GM18909 (cell line): ENCODE results near the gene ACSM6.
"Not testable (repeated sequence)": the region's sequence is repeated elsewhere in the genome, so short reads cannot be mapped to it uniquely, and the experiment has no call there.

Source experiments
- ATAC-seq: cut with Tn5 transposase; IDR thresholded peaks from one replicate; pipeline ENCODE4 v1.9.1; 2021; ENCODE audit warnings: mild to moderate bottlenecking; ENCODE audit not compliant: unreplicated experiment, poor library complexity

Gene ACSM6, protein sequence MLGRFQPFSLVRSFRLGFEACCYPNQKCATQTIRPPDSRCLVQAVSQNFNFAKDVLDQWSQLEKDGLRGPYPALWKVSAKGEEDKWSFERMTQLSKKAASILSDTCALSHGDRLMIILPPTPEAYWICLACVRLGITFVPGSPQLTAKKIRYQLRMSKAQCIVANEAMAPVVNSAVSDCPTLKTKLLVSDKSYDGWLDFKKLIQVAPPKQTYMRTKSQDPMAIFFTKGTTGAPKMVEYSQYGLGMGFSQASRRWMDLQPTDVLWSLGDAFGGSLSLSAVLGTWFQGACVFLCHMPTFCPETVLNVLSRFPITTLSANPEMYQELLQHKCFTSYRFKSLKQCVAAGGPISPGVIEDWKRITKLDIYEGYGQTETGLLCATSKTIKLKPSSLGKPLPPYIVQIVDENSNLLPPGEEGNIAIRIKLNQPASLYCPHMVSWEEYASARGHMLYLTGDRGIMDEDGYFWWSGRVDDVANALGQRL

DNA sequence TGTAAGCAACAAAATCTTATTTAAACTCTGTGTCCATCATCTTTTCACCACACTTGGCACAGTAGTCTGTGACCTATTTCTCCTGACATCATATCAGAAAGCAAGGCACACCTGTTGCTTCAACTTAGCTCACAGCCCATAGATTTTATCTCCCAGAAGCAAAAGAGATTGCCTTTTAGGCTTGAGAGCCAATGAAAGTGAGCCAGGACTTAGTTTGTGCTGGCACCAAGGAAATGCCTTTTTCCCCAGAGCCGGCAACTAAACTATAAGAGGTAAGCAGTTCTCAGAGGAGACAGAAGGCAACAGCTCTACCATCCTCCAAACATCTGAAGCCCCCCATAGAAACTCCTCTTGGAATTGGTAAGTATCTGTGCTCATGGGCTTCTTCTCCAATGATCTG, at the start of gene ACSM6:
Gene ACSM6, plus strand, starts transcription at position 295 of the 400 bp plus-strand sequence. CDS start 248 bp downstream, outside the sequence.
- no peak for ATAC-seq

DNA sequence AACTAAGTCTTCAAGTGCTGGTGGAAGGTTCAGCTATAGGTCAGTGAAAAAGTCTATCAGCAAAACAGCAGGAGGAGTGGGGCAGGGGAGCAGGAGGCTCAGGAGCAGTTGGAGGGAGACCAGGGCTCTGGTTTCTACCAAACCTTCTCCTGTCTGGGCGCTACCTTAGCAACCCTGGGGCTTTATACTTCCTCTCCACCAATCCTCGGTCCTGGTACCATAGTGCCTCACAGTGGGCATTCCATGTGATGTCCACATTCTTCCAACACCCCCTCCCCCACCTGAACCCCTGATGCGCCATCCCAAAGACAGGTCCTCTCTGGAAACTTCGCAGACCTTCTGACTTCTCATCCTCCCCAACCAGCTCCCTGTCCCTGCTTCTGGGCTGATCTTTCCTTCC, 25.3 kb upstream of the ACSM6 start:
- no peak for ATAC-seq

DNA sequence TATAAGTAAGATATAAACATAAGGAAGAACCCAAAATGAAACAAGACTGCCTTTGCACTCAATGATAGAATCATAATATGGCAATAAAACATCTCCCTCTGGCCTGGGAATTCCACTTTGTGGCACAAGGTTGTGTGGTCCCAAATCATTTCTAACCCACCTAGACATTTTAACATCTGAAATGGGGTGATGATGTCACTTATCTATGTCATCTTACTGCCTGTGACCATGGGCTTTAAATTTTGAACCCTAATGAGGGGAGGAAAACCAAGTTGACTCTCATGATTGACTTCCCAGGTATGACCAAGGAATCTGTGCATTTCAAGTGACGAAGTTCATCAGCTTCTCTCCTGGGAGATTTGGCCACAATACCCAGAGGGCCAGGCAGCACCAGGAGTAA, 24.5 kb upstream of the ACSM6 start:
- ATAC-seq = no peak

DNA sequence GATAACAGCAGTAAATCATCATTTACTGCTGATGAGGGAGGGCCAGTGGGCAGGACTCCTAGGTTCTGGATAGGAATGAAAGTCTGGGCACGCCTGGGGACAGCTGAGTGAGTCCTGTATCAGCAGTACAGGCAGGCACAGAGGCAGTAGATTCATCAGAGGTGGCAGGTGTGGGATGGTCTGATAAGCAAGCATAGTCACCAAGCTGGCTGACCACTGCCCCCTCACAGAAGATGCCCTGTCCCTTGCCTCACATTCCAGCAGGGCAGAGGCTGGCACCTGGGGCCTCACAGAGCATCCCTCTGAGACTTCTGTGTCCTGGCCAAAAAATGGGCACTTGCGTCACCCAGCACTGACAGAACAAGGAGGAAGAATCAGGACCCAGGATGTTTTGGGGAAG, 23.2 kb upstream of the ACSM6 start:
- ATAC-seq = no peak

DNA sequence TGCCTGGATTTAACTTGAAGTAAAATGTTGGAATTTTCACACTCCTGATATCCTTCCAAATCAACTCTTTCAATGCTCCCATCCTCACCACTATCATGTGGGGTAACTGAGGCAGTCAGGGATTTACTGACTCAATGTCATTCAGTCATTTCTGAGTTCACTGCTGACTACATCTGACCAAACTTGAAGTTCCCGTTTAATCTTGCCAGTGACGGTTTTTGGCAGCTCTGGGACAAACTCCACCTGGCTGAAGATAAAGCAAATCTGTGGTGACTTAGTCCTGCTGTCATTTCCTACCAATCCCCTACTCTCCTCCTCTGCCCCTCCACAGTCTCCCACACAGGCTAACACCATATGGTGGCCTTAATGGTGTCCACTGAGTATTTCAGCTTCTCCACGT, 22.7 kb upstream of the ACSM6 start:
- ATAC-seq = no peak

DNA sequence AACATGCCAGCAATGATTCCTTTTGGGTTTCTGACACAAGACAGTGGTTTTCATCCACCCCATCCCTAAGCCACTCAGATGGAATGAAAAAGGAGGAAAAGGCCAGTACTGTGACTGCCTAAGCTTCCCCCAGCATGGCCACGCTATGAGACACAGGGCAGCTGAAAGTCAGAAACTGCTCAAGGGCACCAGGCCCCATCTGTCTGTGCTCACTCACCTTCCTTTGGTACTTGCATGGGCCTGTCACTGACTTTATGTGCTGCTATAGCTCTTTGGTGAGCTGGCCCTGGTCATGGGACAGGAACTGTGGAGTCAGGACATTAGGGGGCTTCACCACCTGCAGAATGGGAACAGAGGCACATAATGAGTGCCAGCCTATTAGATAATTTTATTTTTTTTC, 21.2 kb upstream of the ACSM6 start:
- no peak for ATAC-seq

DNA sequence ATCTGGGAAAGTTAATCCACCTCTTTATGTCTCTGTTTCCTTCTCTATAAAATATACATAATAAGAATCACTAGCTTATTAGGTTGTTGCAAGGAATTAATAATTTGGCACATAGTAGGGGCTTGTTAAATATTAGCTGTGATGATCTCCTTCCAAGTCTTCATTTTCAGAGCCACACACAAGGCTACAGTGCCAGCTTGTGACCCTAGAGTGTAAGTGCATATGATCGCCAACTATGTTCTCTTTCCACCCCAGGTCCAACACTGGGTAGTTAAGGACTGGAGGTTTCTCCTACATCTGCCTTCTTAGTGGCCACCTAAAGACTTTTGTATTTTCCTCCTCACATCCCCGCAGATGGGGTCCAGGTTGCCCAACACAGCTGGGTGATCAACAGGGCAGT, 17.9 kb upstream of the ACSM6 start:
- ATAC-seq = no peak

DNA sequence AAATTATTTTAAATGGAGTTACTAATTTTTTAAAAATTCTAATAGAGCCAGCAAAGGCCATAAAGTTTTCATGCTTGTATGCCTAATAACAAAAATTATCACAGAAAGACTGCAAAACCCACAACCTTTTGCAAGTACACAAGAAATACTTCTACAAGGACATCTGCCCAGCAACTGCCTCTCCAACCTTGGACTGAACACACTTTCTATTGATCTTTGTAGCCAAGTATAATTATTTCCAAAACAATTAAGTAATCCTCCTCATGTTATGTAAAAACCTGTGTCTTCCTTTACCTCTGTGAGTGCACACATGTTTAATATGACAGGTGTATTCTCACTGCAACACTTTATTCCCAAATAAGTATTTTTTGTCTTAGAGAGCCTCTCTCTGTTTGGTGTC, 16.6 kb upstream of the ACSM6 start:
- ATAC-seq = no peak

DNA sequence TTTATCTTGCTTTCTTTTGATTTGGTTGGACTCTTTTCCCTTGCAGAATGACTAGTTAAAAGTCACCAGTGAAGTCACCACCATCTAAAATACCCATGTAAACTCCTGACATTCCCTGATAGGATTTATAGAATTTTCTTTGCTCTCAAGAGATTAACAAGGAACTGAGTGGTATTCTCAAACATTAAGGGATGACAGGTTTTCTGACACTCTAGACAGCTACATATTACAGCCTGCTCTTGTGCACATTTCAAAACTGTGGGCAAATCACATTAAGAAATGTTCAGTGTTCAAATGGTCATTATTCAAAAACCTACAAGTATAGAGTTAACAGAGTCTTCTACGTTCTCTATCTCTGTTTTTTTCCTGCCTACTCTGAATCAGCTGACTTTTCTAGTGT, 15.8 kb upstream of the ACSM6 start:
- ATAC-seq = no peak

DNA sequence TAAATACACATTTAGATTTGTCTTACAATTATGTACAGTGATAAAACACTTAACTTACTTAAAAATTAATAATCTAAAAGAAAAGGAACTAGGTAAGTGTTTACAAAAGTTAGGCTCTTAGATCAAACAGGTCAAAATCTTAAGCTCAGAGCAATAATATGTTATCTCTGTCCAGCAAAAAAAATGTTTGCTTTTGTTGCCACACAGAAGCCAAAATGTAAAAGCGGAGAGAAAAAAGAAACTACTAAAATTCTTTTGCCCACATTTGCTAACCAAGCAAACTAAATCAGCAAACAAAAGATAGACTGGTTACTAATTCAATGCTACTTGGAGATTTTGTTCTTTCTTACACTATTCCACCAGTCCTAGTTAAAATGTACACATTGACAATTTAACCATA, 15.2 kb upstream of the ACSM6 start:
- ATAC-seq = no peak

DNA sequence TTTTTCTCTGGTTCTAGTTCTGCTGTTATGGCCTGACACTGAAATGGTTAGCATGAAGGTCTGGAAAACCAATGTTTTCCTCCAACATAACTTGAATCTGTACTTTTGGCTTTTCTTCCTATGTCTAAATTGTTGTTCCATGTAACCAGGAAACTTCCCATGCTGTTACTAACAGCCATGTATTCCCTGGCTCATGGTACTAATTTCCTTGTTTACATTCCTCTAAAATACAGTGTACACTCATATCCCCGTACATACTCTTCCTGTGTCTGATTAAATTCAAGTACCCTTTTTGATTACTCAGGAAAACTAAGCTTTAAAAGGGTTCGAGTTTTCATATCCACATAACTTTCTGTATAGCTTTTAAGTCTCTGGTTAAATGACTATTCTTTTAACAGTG, 12.3 kb upstream of the ACSM6 start:
- no peak for ATAC-seq

DNA sequence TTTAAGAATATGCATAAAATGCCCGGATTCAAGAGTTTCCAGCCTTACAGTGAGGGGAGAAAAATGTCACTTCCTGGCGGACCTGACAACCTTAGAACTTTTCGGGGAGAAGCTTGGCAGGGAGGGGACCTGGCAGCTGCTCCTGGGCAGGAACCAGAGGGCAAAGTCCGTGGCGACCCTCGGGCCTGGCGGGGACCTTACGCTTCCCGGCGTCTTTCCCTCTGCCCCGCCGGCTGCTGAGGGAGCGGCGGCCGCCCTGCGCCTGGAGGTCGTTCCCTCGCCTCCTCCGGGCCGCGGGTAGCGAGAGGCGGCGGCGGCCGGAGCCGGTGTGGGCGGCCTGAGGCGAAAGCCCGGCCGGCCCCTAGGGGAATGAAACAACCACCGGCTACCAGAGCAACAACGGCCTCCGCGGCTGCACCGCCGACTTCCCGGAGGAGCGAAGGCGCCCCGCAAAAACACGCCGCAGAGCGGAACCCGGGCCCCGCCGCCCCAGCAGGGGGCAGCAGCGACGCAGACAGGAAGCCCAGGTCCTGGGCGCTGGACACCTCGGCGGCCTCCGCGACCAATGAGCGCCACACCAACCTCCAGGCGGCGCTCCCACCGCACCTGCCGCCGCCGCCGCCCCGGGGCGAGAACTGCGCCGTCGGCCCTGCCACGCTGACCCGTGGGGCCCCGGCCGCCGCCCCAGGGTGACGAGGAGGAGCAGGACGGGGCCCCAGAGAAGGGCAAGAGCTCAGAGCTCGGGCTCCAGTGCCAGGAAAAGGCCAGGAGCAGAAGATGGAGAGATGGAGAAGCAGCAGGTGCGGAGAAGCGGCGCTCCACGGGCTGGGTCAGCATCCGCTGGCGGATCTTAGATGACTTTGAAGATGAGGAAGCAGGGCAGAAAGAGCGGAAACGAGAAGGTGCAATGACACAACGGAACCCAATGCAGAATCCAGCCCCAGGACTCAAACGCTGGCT, 10.5 kb upstream of the ACSM6 start:
- ATAC-seq = peak; percentile 98

DNA sequence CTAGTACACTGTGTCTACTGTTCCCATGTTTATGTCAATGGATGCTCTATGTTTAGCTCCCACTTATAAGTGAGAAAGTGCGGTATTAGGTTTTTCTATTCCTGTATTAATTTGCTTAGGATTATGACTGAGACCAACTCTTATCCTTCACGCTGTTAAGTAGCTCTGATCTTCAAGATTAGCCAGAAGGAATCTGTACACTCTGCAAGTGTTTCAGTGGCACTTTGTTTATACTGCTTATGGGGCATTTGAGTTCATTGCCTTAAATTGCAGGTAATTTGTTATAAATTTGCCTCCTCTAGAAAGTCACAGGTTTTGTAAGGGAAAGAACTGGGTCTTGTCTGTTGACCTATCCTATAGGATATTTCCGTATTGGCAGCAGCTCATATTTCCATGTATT, 6.4 kb upstream of the ACSM6 start:
- ATAC-seq = no peak

DNA sequence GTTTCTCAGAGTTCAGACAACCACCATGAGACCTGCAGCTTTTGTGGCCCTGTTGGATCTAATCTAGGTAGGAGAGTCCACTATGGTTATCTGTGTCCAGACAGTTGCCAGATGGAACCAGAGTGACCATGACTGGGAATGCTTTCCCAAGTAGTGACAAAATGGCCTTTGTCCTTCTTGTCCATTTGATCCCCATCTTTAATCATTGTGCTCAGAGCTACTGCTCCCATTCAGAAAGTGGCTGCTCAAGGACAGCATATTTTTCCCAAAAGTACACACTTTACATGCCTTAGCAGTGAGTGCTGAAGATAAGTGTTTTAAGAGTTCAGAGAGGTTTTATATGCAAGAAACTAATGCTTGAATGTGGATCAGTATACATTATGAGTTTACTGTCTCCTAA, 5.4 kb upstream of the ACSM6 start:
- ATAC-seq = no peak

DNA sequence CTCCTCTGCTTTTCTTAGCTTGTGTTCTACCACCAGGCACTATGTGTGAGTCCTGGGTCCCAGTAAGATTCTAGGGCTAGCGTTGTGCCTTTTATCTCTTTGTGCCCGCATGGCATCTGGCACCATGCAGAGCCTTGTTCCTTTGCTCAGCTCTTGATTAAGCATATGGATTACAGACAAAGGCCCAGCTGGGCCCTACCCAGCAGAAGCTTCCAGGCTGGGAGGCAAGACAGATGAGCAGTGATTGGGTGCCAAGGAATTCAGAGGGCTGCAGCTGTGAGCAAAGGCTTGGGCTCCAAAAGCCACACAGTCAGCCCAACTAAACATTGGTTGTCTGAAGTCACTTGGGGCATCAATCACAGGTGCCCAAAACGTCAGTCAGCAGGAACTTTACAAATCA, 2.0 kb downstream of the ACSM6 start:
- ATAC-seq = no peak

DNA sequence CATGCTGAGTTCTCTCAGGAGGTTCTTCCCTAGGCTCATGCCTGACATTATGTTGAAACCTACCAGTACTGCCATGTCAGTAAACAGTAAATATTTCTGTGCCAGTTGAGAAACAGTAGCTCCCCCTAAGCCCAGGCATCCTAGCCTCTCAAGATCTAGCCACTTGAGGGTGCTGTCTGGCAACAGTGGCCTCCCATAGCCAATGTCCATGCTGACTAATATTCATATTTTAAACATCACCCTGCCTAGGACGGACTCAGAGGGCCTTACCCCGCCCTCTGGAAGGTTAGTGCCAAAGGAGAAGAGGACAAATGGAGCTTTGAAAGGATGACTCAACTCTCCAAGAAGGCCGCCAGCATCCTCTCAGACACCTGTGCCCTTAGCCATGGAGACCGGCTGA, 7.7 kb downstream of the ACSM6 start:
- ATAC-seq = no peak

DNA sequence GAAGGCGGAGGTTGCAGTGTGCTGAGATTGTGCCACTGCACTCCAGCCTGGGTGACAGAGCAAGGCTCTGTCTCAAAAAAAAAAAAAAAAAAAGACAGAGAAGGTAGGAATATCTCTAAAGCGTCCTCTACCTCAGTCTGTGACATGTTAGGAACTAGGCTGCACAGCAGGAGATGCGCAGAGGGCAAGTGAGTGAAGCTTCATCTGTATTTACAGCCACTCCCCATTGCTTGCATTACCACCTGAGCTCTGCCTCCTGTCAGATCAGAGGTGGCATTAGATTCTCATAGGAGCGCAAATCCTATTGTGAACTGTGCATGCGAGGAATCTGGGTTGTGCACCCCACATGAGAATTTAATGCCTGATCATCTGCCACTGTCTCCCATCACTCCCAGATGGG, 8.8 kb downstream of the ACSM6 start:
- ATAC-seq = not testable (repeated sequence)

DNA sequence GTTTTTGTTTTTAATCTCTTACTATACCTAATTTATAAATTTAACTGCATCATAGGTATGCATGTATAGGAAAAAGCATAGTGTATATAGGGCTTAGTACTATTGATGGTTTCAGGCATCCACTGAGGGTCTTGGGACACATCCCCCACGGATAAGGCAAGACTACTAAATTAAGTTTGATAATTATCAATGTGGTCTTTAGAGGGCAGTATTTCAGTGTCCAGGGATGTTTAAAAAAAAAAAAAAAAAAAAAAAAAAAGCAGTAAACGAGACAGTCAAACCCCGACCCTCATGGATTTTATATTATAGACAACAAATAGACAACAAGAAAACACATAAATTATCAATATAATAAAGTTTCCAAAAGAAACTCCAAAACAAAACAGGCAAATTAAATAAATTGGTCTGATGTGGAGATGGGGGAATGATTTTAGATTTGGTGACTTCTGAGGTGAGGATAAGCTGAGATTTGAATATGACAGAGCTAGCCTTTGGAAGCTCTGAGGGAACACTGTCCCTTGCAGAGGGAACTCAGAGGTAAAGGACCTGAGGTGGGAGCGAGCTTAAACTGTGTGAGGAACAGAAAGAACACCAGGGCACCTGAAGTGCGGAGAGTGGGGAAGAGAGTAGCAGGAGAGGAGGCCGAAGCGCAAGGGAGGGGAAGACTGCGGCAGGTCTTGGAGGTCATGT, 14.8 kb downstream of the ACSM6 start:
- ATAC-seq = no peak

DNA sequence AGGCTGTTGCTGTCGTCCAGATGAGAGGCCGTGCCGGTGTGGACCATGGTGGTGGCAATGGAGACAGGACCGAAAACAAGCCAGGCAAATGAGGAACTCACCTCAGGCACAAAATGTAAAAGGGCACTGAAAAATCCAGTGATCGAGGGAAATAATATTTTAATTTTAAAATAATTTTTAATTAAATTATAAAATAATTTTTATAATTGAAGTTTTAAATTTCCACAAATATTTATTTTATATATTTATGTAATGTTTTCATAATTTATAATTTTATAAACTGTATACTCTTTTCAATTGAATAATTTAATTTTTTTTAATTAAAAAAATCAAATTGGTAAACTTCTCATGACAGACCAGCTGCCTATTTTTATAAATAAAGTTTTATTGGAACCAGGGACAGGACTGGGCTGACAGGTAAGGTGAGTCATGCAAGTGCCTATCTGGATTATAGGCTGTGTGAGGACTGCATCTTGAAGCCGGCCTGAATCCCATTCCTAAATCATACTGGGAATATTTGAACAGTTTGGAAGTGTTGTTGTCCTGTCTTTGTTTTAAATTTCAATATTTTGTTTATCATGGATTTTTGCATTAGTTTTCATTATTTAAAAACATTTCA, 15.6 kb downstream of the ACSM6 start:
- ATAC-seq = no peak

DNA sequence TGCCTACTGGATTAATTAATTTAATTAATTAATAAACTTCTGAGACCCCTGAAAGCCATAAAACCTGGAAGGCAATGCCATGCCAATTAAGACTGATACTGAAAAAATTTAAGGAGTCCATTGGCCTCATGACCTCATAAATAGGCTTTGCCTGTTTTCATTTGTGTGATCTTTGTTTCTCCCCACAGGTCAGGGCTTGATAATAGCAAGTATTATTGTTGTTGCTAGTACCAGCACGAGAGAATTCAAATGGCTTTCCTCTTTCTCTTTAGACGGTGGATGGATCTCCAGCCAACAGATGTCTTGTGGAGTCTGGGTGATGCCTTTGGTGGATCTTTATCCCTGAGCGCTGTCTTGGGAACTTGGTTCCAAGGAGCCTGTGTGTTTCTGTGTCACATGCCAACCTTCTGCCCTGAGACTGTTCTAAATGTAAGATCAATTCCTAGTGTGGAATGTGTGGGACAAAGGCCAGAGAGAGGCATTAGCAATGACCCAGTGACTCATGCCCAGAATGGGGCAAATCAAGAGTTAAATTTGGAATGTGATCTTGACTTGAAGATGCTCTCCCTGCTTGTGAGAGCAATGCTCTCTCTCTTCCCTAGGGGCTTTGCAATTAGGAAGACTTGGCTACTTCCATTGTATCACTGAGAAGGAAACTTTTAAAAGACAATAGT, 17.7 kb downstream of the ACSM6 start:
- no peak for ATAC-seq
